IMR-90 (cell line): ENCODE measurements around the gene TUB. TPM values are rescaled to one million over a fixed set of nuclear protein-coding genes. Genes with fewer than 3 reads are reported as not detected.

Experiments
- ATAC-seq: fragments of 200-7000 bp; cut with Tn5 transposase; 2 replicates; pipeline ENCODE4 v1.9.1; 2020; ENCODE audit warnings: low read depth, mild to moderate bottlenecking, moderate library complexity
- BruUV-seq: library from RNA; stranded (reverse); fragments of 400-500 nt; replicated peaks from 2 replicates; lab custom pipeline; 2021; lab: Mats Ljungman, UMichigan
- CTCF ChIA-PET: fragments of 300-600 bp; formaldehyde crosslinking; extraction: SDS; loops from one replicate; lab custom pipeline; 2021; ENCODE audit warnings: antibody characterized with exemption; lab: Yijun Ruan, JAX
- POLR2A ChIA-PET: fragments of 300-600 bp; sonication (Branson Sonifier 250); formaldehyde crosslinking; loops from one replicate; lab custom pipeline; 2022; ENCODE audit warnings: antibody characterized with exemption; ENCODE audit not compliant: unreplicated experiment; lab: Charles Lee
- DNase-seq: peaks from one replicate; pipeline ENCODE4 v3.0.0; 2013
- H2AFZ ChIP-seq: replicated peaks from 2 replicates; pipeline ENCODE3; 2013; ENCODE audit warnings: low read length, mild to moderate bottlenecking; ENCODE audit not compliant: poor library complexity
- H2AK5ac ChIP-seq: 2 replicates; pipeline ENCODE4 v1.6.1; 2013; ENCODE audit warnings: low read depth, low read length, inconsistent platforms
- H2AK9ac ChIP-seq: replicated peaks from 2 replicates; pipeline ENCODE3; 2013; ENCODE audit warnings: mild to moderate bottlenecking, low read depth, low read length, moderate library complexity; ENCODE audit not compliant: poor library complexity
- H2BK120ac ChIP-seq: 2 replicates; pipeline ENCODE4 v1.6.1; 2013; ENCODE audit warnings: low read depth, low read length, inconsistent platforms
- H2BK15ac ChIP-seq: 3 replicates; pipeline ENCODE4 v1.6.1; 2013; ENCODE audit warnings: low read depth, low read length, inconsistent platforms
- H2BK20ac ChIP-seq: 2 replicates; pipeline ENCODE4 v1.6.1; 2013; ENCODE audit warnings: low read depth, mild to moderate bottlenecking, inconsistent platforms, low read length, moderate library complexity
- H2BK5ac ChIP-seq: 2 replicates; pipeline ENCODE4 v1.6.1; 2013; ENCODE audit warnings: mild to moderate bottlenecking, low read depth, low read length, inconsistent platforms; ENCODE audit not compliant: poor library complexity, severe bottlenecking
- H3K14ac ChIP-seq: replicated peaks from 2 replicates; pipeline ENCODE4 v1.6.1; 2013; ENCODE audit warnings: low read depth, low read length, inconsistent platforms
- H3K18ac ChIP-seq: 2 replicates; pipeline ENCODE4 v1.6.1; 2013; ENCODE audit warnings: low read depth, low read length, control low read depth
- H3K23ac ChIP-seq: 2 replicates; pipeline ENCODE4 v1.6.1; 2013; ENCODE audit warnings: low read depth, low read length, inconsistent platforms
- H3K27ac ChIP-seq: 2 replicates; pipeline ENCODE4 v1.5.1; 2013; ENCODE audit warnings: mild to moderate bottlenecking, control low read depth, low read length; ENCODE audit not compliant: insufficient read depth
- H3K27me3 ChIP-seq: 2 replicates; pipeline ENCODE4 v1.6.1; 2013; ENCODE audit warnings: low read length; ENCODE audit not compliant: control insufficient read depth, insufficient read depth
- H3K36me3 ChIP-seq: 2 replicates; pipeline ENCODE4 v1.6.1; 2013; ENCODE audit warnings: low read length, mixed read lengths; ENCODE audit not compliant: control insufficient read depth, insufficient read depth
- H3K4ac ChIP-seq: 2 replicates; pipeline ENCODE4 v1.6.1; 2013; ENCODE audit warnings: low read depth, low read length, inconsistent platforms
- H3K4me1 ChIP-seq: 2 replicates; pipeline ENCODE4 v1.6.1; 2013; ENCODE audit warnings: low read length, mixed read lengths; ENCODE audit not compliant: control insufficient read depth, insufficient read depth
- H3K4me2 ChIP-seq: 2 replicates; pipeline ENCODE4 v1.6.1; 2013; ENCODE audit warnings: low read depth, mild to moderate bottlenecking, control low read depth, low read length, moderate library complexity
- H3K4me3 ChIP-seq: 2 replicates; pipeline ENCODE4 v1.5.1; 2013; ENCODE audit warnings: low read depth, mild to moderate bottlenecking, control low read depth, low read length, moderate library complexity; ENCODE audit not compliant: insufficient read depth
- H3K56ac ChIP-seq: 2 replicates; pipeline ENCODE4 v1.6.1; 2013; ENCODE audit warnings: low read length, inconsistent platforms; ENCODE audit not compliant: insufficient read depth; ENCODE audit errors: extremely low read depth
- H3K79me1 ChIP-seq, 2 experiments: 2 replicates each; pipeline ENCODE4 v1.6.1; 2013; ENCODE audit warnings: low read length in 2 of 2, inconsistent platforms in 1 of 2, low read depth in 1 of 2
- H3K9ac ChIP-seq: 2 replicates; pipeline ENCODE4 v1.6.1; 2013; ENCODE audit warnings: low read depth, low read length, control low read depth
- H3K9me1 ChIP-seq: 2 replicates; pipeline ENCODE4 v1.6.1; 2013; ENCODE audit warnings: low read length, inconsistent platforms; ENCODE audit not compliant: insufficient read depth
- H3K9me3 ChIP-seq: 2 replicates; pipeline ENCODE4 v1.6.1; 2013; ENCODE audit warnings: low read length; ENCODE audit not compliant: control insufficient read depth, insufficient read depth
- H4K20me1 ChIP-seq: 2 replicates; pipeline ENCODE4 v1.6.1; 2013; ENCODE audit warnings: low read length, inconsistent platforms; ENCODE audit not compliant: insufficient read depth
- H4K5ac ChIP-seq: 2 replicates; pipeline ENCODE4 v1.6.1; 2013; ENCODE audit warnings: mild to moderate bottlenecking, low read depth, low read length, control low read depth
- H4K8ac ChIP-seq, 2 experiments: 2 replicates each; pipeline ENCODE4 v1.6.1; 2013; ENCODE audit warnings: low read depth in 2 of 2, low read length in 2 of 2, control low read depth in 1 of 2, inconsistent platforms in 1 of 2
- H4K91ac ChIP-seq: 2 replicates; pipeline ENCODE4 v1.6.1; 2013; ENCODE audit warnings: low read depth, low read length, inconsistent platforms; ENCODE audit not compliant: insufficient read depth
- BHLHE40 ChIP-seq: fragments of 150-350 bp; IDR thresholded peaks from 2 replicates; pipeline ENCODE4 v1.6.1; 2016; ENCODE audit warnings: mild to moderate bottlenecking, low read depth, low read length
- CHD1 ChIP-seq: IDR thresholded peaks from 2 replicates; pipeline ENCODE4 v1.6.1; 2012; ENCODE audit warnings: low read depth, low read length, improper control_type of control experiment
- CTCF ChIP-seq: conservative IDR thresholded peaks from 2 replicates; pipeline ENCODE4 v1.5.1; 2012; ENCODE audit warnings: mild to moderate bottlenecking, low read depth, low read length, improper control_type of control experiment
- ELK1 ChIP-seq: fragments of 150-350 bp; IDR thresholded peaks from 2 replicates; pipeline ENCODE4 v1.6.1; 2016; ENCODE audit warnings: low read depth, mild to moderate bottlenecking, low read length, moderate library complexity, borderline replicate concordance
- FOS ChIP-seq: fragments of 150-350 bp; IDR thresholded peaks from 2 replicates; pipeline ENCODE4 v1.6.1; 2016; ENCODE audit warnings: low read depth, low read length
- MAFK ChIP-seq: IDR thresholded peaks from 2 replicates; pipeline ENCODE4 v1.6.1; 2012; ENCODE audit warnings: low read depth, low read length, improper control_type of control experiment
- MAZ ChIP-seq: IDR thresholded peaks from 2 replicates; pipeline ENCODE4 v1.6.1; 2012; ENCODE audit warnings: low read depth, mild to moderate bottlenecking, low read length, improper control_type of control experiment, moderate library complexity, borderline replicate concordance
- MXI1 ChIP-seq: IDR thresholded peaks from 2 replicates; pipeline ENCODE4 v1.6.1; 2012; ENCODE audit warnings: low read depth, mild to moderate bottlenecking, low read length, moderate library complexity, borderline replicate concordance
- NFE2L2 ChIP-seq: fragments of 150-350 bp; IDR thresholded peaks from 2 replicates; pipeline ENCODE4 v1.6.1; 2016; ENCODE audit warnings: low read depth, mild to moderate bottlenecking, low read length
- POLR2A ChIP-seq: IDR thresholded peaks from 2 replicates; pipeline ENCODE4 v1.6.1; 2012; ENCODE audit warnings: mild to moderate bottlenecking, low read depth, low read length
- RAD21 ChIP-seq: IDR thresholded peaks from 2 replicates; pipeline ENCODE4 v1.6.1; 2012; ENCODE audit warnings: low read length, improper control_type of control experiment
- RCOR1 ChIP-seq: IDR thresholded peaks from 2 replicates; pipeline ENCODE4 v1.6.1; 2012; ENCODE audit warnings: mild to moderate bottlenecking, low read length, improper control_type of control experiment; ENCODE audit not compliant: insufficient replicate concordance
- RFX5 ChIP-seq: IDR thresholded peaks from 2 replicates; pipeline ENCODE4 v1.8.0; 2012; ENCODE audit warnings: low read depth, mild to moderate bottlenecking, low read length, moderate library complexity
- SMC3 ChIP-seq: fragments of 150-350 bp; IDR thresholded peaks from 2 replicates; pipeline ENCODE4 v1.6.1; 2016; ENCODE audit warnings: low read depth, mild to moderate bottlenecking, antibody characterized with exemption, low read length, moderate library complexity
- USF2 ChIP-seq: fragments of 150-350 bp; IDR thresholded peaks from 2 replicates; pipeline ENCODE4 v1.6.1; 2017; ENCODE audit warnings: mild to moderate bottlenecking, antibody characterized with exemption, low read length, low read depth
- WGBS, 2 experiments: methylation state at CpG; one replicate each; pipeline versions ENCODE4 v1.1.5 to v1.1.7; 2013; ENCODE audit warnings: missing lambda C conversion rate in 2 of 2; ENCODE audit not compliant: insufficient read length in 1 of 2; ENCODE audit errors: extremely low coverage in 2 of 2; 5-methylcytosine and 5-hydroxymethylcytosine counted together
- dilution Hi-C: fragments of 300-500 bp; cut with HindIII; formaldehyde crosslinking; loops from one replicate; pipeline ENCODE4 v1.14.3; 2018; ENCODE audit warnings: low sequenced_read_pairs; ENCODE audit not compliant: unreplicated experiment
- in situ Hi-C: fragments of 300-500 bp; cut with MboI; formaldehyde crosslinking; loops from 3 replicates; pipeline ENCODE4 v1.14.3; 2019; ENCODE audit warnings: low sequenced_read_pairs, inconsistent platforms, mixed read lengths
- intact Hi-C: fragments of 100-400 bp; cut with micrococcal nuclease; formaldehyde crosslinking; loops from 2 replicates; pipeline ENCODE4 v1.10.0; 2022
- polyA plus RNA-seq, 3 experiments: library from polyadenylated mRNA; depleted of rRNA; stranded (reverse); fragments of >200 nt; gene quantifications; 2 replicates each; pipeline ENCODE4 v1.2.3, GENCODE V29; 2012; ENCODE audit warnings: low replicate concordance in 1 of 3
- total RNA-seq: library from RNA; depleted of rRNA; stranded (reverse); fragments of >200 nt; gene quantifications from 2 replicates; pipeline ENCODE4 v1.2.3, GENCODE V29; 2012

TUB gene
- total and polyA plus RNA-seq, 2 of the 4 experiments (the other 2 are of a cell fraction): 11.8 to 12.9 TPM

GRCh38 chr11:8067567-8067928 lies 13.5 kb upstream of the TUB start:
- H3K23ac ChIP-seq: no peak overlapping the region
- H3K9me3 ChIP-seq: no peaks in the 10 kb centered on the region
- in situ Hi-C loops: no loop called here
- H2BK5ac ChIP-seq: no peak overlapping the region
- H4K20me1 ChIP-seq: peaks cover 6% of the 10 kb centered on the region
- POLR2A ChIA-PET: no interaction called here
- H2BK120ac ChIP-seq: no peak overlapping the region
- H2AK5ac ChIP-seq: no peak overlapping the region
- WGBS, 2 experiments: 100% methylated on average over 3 of the region's 4 CpGs; no CpG with 5 or more reads in 1 of the 2 experiments
- no TSS peak for BruUV-seq
- no peak for TF ChIP-seq SMC3
- no peak for TF ChIP-seq USF2
- no peak for TF ChIP-seq CTCF
- TF ChIP-seq CHD1: no peak
- no peak for TF ChIP-seq MXI1
- TF ChIP-seq ELK1: no peak
- no peak for TF ChIP-seq RAD21
- no peak for TF ChIP-seq FOS
- no peak for TF ChIP-seq RCOR1
- no peak for TF ChIP-seq MAZ
- no peak for TF ChIP-seq NFE2L2
- TF ChIP-seq BHLHE40: no peak
- no peak for TF ChIP-seq MAFK
- no peak for TF ChIP-seq POLR2A
- TF ChIP-seq RFX5: no peak
- H3K56ac ChIP-seq: no peak overlapping the region
- no peak overlapping the region for H2AFZ ChIP-seq
- no peaks in the 10 kb centered on the region for H3K79me1 ChIP-seq
- intact Hi-C loops: no loop called here
- no peak overlapping the region for H3K27ac ChIP-seq
- no peak overlapping the region for H4K5ac ChIP-seq
- no peak overlapping the region for H3K14ac ChIP-seq
- CTCF ChIA-PET: interaction anchor here (2.2 kb wide), 1 partner anchor 61 kb away, joined by 6 read pairs; no protein-coding TSS in a partner anchor
- dilution Hi-C loops: no loop called here
- no peak overlapping the region for H3K4ac ChIP-seq
- H2BK20ac ChIP-seq: no peak overlapping the region
- H3K9me1 ChIP-seq: peaks cover 16% of the 10 kb centered on the region
- peaks cover 16% of the 10 kb centered on the region for H3K4me1 ChIP-seq
- H3K9ac ChIP-seq: no peak overlapping the region
- DNase-seq (no peak), ATAC-seq (no peak)
- H3K27me3 ChIP-seq: peaks cover 3% of the 10 kb centered on the region; the same call in 1 of the 2 replicates
- H2AK9ac ChIP-seq: no peak overlapping the region
- H3K4me3 ChIP-seq: no peak overlapping the region
- no peak overlapping the region for H3K4me2 ChIP-seq
- H2BK15ac ChIP-seq: no peak overlapping the region
- H4K91ac ChIP-seq: no peak overlapping the region
- H4K8ac ChIP-seq: no peak overlapping the region
- H3K18ac ChIP-seq: no peak overlapping the region
- no peaks in the 10 kb centered on the region for H3K36me3 ChIP-seq
